HG03159 (cell line): ENCODE measurements around the gene NFS1.
A peak's percentile ranks its signal among the peaks of the same experiment; 100 is the strongest.
"Not testable (repeated sequence)": the region's sequence is repeated elsewhere in the genome, so short reads cannot be mapped to it uniquely, and the experiment has no call there.

Source experiments
- ATAC-seq: cut with Tn5 transposase; IDR thresholded peaks from one replicate; pipeline ENCODE4 v1.9.1; 2021; ENCODE audit warnings: mild to moderate bottlenecking, moderate library complexity; ENCODE audit not compliant: unreplicated experiment

Gene NFS1

GRCh38 chr20:35699127-35699956 lies at the start of gene NFS1, which contains the start of gene ROMO1:
NFS1 (minus strand) TSS chr20:35699352; CDS start chr20:35699288, 64 bp downstream.
ROMO1 (plus strand) TSS chr20:35699405; CDS start chr20:35699633, 228 bp downstream.
- ATAC-seq: peak; percentile 73

DNA sequence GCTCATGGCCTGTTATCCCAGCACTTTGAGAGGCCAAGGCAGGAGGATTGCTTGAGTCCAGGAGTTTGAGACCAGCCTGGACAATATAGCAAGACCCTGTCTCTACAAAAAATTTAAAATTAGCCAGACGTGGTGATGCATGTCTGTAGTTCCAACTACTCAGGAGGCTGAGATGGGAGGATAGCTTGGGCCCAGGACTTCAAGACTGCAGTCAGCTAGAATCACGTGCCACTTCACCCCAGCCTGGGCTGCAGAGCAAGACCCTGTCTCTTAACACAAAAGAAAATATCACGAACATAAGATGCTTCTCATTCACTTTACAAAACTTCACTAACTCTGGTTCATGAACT lies 45.3 kb upstream of the NFS1 start:
- ATAC-seq: not testable (repeated sequence)

DNA sequence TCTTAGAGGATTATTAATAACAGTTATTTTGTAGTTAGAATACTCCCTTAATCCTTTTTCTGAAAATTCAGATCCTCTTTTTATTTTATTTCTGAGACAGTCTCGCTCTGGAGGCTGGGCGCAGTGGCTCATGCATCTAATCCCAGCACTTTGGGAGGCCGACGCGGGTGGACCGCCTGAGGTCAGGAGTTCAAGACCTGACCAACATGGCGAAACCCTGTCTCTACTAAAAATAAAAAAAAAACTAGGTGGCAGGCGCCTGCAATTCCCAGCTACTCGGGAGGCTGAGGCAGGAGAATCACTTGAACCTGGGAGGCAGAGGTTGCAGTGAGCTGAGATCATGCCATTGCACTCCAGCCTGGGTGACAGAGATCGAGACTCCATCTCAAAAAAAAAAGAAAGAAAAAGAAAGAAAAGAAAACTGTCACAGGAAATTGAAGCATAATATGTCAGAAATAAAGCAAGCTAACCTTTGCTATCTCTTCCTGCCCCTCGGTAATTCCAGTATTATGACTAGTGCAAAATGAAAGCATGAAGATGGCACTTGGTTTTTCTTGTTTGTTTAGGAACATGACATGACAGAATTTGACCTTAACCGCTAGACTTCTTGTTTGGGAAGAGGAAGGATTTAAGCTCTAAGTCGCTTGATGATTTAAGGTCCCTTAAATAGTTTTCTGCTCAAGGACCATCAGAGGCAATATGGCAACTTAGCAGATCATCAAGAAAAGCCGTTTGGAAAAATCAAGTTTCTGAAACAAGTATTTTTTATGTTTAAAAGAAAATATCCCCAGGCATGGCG lies 44.7 kb upstream of the NFS1 start:
- ATAC-seq: no peak

- no peak for ATAC-seq
Measured at GRCh38 chr20:35742741-35743523, 43.8 kb upstream of the NFS1 start.

- ATAC-seq: peak; percentile 78
Measured at GRCh38 chr20:35741892-35742740, 43.0 kb upstream of the NFS1 start, which contains the start of gene RBM39. RBM39 (minus strand) TSS chr20:35742260; CDS start chr20:35740874, 1,386 bp downstream.

DNA sequence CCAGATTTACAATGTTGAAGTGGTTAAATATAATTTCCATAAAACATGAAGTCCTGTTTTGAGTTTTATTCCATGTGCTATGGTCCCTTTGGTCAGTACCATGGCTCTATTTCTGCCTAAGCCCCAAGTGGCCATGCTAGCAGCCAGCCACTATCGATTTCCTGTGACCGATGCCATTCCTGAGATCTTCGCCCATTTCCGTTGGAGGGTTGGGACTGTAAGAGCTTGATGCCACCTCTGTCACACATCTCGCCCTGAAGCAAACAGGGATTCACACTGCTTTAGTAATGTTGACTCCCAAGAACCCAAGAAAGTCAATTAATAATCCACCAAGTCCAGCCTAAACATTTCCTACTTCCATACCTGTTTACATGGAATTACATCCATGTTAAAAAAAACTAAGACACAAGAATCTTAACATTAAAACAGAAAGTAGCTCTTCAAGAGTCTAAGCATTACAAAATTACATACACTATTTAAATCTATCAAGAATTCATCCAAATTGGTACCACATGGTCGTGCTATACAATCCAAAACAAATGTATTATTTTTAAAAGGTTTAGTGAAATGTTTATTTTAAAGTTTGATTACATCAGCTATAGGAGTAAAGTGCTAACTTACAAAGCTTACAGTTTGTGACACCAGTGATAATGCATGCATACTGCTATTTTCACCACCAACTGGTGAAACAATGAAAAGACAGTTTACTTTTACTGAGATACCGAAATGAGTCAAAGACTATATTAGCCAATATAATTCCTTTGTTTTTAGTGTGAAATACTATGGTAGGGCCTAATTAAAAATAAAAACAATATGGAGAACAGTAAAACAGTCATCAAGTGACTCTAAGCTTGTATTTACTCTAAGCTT lies 40.4 kb upstream of the NFS1 start:
- ATAC-seq: no peak

GRCh38 chr20:35738410-35739179 lies 39.4 kb upstream of the NFS1 start:
- no peak for ATAC-seq

- no peak for ATAC-seq
Measured at GRCh38 chr20:35737865-35738333, 38.7 kb upstream of the NFS1 start.

- no peak for ATAC-seq
Measured at GRCh38 chr20:35735826-35736470, 36.8 kb upstream of the NFS1 start.

DNA sequence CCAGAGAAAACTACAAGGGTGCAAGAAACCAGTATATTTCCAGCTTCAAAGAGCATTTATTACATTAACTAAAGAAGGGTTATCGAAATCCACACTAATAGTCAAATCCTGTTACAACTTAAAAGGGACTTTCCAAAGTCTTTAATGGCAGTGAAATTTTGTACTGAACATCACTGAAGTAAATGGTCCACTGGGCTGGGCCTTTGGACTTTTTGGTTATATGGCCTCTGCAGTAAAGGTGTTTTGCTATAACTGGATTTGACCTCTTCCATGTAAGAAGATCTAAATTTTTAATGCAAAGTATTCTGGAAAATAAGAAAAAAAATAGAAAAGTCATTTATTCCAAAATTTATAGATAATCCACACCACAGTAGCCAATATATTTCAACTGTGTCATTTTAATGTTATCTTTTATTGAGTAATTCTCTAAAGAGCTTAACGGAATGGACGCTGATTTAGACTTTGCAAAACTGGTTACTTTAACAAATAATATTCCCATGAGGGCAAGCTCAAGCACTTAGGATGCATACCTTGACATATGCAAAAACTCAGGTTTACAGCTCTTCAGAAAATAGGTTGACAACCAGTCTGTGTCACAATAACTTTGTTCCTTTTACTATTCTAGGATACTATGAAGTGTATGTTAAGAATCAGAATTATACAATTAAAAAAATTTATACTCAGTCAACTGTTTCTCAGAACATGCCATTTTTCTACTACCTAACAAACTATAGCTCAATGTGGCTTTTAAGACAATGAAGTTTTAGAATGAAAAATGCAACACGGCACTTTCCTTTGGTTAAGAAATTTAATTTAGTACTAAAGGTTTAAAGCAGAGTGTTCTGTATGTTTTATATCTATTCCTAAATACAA lies 35.9 kb upstream of the NFS1 start:
- no peak for ATAC-seq

GRCh38 chr20:35734374-35734773 lies 35.2 kb upstream of the NFS1 start:
- no peak for ATAC-seq

DNA sequence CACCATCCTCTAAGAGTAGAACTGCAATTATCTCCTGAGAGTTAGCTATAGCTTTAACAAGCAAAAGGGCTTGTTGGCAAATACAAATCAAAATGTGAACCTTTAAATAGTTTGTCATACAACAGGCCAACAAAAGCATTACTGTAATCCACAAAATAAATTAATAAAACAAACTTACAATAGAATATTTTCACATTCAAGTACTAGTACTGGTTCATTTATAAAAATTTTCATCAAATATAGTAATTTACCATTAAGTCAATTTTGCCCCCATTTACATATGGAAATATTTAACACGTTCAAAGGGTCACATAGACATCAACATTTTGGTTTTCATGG lies 33.5 kb upstream of the NFS1 start:
- ATAC-seq: no peak

DNA sequence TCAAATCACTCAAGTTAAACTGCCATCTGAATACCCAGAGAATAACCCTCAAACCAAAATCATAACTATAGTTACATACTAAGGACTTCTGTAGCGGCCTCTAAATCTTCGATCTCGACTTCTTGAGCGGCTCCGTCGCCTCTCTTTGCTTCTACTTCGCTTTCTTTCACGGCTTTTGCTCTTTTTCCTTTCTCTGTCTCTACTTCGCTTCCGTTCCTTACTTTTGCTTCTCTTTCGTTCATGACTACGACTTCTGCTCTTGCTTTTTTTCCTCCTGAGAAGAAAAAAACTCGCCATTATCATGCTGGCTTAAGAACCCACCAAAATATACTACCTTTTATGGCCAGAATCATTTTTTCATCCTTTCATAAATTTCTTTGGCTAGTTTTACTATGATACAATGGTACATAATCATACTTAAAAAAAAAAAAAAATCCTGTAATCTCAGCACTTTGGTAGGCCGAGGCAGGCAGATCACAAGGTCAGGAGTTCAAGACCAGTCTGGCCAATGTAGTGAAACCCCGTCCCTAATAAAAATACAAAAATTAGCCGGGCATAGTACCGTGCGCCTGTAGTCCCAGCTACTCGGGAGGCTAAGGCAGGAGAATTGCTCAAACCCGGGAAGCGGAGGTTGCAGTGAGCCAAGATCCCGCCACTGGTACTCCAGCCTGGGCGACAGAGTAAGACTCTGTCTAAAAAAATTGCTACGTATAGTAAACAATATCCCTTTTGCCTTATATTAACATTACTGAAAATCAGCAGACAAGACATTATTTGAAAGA lies 32.9 kb upstream of the NFS1 start:
- ATAC-seq: no peak

DNA sequence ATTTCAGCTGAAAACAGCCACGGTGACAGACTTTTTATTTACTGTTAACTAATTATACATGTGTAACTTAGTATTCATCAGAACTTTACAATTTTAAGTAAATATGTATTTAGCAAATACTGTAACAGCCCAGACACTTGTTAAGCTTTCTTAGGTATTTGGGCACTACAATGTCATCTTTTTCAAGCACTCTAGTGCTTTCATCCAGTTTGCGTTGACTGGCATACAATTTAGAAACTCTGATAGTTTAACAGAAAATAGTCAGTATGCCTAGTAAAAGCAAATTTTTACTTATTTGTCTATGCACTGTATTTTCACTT lies 32.3 kb upstream of the NFS1 start:
- no peak for ATAC-seq

DNA sequence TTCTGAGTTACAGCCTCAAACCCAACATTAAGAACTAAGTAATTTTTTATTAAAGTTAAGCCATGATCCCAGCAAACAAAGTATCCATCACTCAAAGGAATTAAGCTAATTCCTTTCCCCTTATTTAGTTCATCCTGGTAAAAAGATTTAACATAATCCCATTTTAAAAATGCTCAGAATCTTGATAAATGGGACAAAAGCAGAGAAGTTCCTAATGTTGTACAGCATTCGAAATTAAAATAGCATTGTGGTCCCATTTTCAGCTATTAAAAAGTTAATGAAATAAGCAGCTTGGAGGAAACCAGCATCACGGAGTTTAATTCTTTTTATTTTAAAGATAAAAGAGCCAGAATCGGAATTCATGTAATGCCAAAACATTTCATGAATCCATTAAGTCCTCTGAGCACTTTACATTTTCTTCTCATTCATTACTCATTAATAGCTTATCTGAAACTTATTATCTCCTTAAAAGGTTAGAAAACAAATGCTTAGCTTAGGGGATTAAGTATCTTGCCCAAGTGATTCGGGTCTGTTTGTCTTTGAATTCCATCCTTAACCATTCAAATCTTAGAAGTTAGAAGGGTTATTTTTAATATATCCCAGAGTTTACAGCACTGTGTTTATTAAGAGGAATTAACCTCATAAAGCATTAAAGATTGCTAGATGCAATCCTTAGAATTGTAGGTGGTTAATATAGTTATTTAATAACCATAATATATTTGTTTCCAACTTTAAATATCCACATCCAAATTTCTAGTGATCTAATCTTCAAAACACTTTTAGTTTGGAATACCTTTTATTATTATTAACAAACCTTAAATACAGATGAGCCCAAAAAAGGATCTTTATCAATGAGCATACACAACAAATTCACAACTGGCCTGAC lies 31.7 kb upstream of the NFS1 start:
- ATAC-seq: no peak
